ENCODE measurements around the gene XPR1. TPM values are rescaled to one million over a fixed set of nuclear protein-coding genes. Genes with fewer than 3 reads are reported as not detected.

Gene XPR1
- total RNA-seq, 4 donors from 2014 or later: 16.8 to 25.3 (median 18.8) TPM

GRCh38 chr1:180633057-180634056, 1.5 kb downstream of the XPR1 start:
- peaks cover 0 to 40% (median 14%) of the 10 kb centered on the region in 4 donors for H3K4me1 ChIP-seq
- peak overlapping the region in 2 of 4 donors; percentile 80 to 87 for H3K4me3 ChIP-seq
- TF ChIP-seq EP300 (IDR thresholded peaks at IDR 0.05) (no peak), POLR2A (IDR thresholded peaks at IDR 0.05) (no peak), CTCF (IDR thresholded peaks at IDR 0.05) (no peak)
- 45 to 47% methylated on average over 3 of the region's 3 CpGs for WGBS, 2 donors
- H3K9me3 ChIP-seq: no peaks in the 10 kb centered on the region
- H3K36me3 ChIP-seq: no peaks in the 10 kb centered on the region
- DNase-seq (ENCODE audit: low spot score in 2 of 2): no peak
- peak overlapping the region in 3 of 4 donors; percentile 89 to 94 (median 90) for H3K27ac ChIP-seq
- H3K27me3 ChIP-seq: no peaks in the 10 kb centered on the region

GRCh38 chr1:180636138-180636537, 4.3 kb downstream of the XPR1 start:
- Histone ChIP-seq H3K9me3 (no peaks in the 10 kb centered on the region), H3K36me3 (no peaks in the 10 kb centered on the region)
- no peak for DNase-seq (ENCODE audit: low spot score in 2 of 2)

GRCh38 chr1:180639871-180640270, 8.0 kb downstream of the XPR1 start:
- DNase-seq (ENCODE audit: low spot score in 2 of 2): no peak
- Histone ChIP-seq H3K27ac (no peak overlapping the region), H3K9me3 (no peaks in the 10 kb centered on the region), H3K27me3 (no peaks in the 10 kb centered on the region), H3K4me3 (no peak overlapping the region), H3K36me3 (no peaks in the 10 kb centered on the region), H3K4me1 (peaks cover 0 to 7% (median 2%) of the 10 kb centered on the region in 4 donors)
- TF ChIP-seq CTCF (IDR thresholded peaks at IDR 0.05) (no peak), EP300 (IDR thresholded peaks at IDR 0.05) (no peak), POLR2A (IDR thresholded peaks at IDR 0.05) (no peak)

More at GRCh38 chr1:180636138-180636537, 4.3 kb downstream of the XPR1 start:
- Histone ChIP-seq H3K4me1 (peaks cover 0 to 28% (median 10%) of the 10 kb centered on the region in 4 donors), H3K27me3 (no peaks in the 10 kb centered on the region), H3K27ac (no peak overlapping the region), H3K4me3 (no peak overlapping the region)
- TF ChIP-seq EP300 (IDR thresholded peaks at IDR 0.05) (no peak), POLR2A (IDR thresholded peaks at IDR 0.05) (no peak), CTCF (IDR thresholded peaks at IDR 0.05) (no peak)
- WGBS, 2 donors: 78 to 80% methylated on average over 5 of the region's 5 CpGs

GRCh38 chr1:180640531-180640949, 8.7 kb downstream of the XPR1 start:
- Histone ChIP-seq H3K27ac (no peak overlapping the region), H3K9me3 (no peaks in the 10 kb centered on the region), H3K27me3 (no peaks in the 10 kb centered on the region), H3K36me3 (no peaks in the 10 kb centered on the region), H3K4me3 (no peak overlapping the region), H3K4me1 (peaks cover 0 to 7% (median 2%) of the 10 kb centered on the region in 4 donors)
- 97 to 99% methylated on average over 3 of the region's 3 CpGs for WGBS, 2 donors
- TF ChIP-seq POLR2A (IDR thresholded peaks at IDR 0.05) (no peak), CTCF (IDR thresholded peaks at IDR 0.05) (no peak), EP300 (IDR thresholded peaks at IDR 0.05) (no peak)
- no peak for DNase-seq (ENCODE audit: low spot score in 2 of 2)

GRCh38 chr1:180641662-180642061, 9.8 kb downstream of the XPR1 start:
- Histone ChIP-seq H3K27ac (no peak overlapping the region), H3K4me3 (no peak overlapping the region), H3K36me3 (no peaks in the 10 kb centered on the region), H3K9me3 (no peaks in the 10 kb centered on the region), H3K4me1 (peaks cover 0 to 7% (median 2%) of the 10 kb centered on the region in 4 donors), H3K27me3 (no peaks in the 10 kb centered on the region)
- DNase-seq (ENCODE audit: low spot score in 2 of 2): no peak
- TF ChIP-seq EP300 (IDR thresholded peaks at IDR 0.05): no peak
- no peak for TF ChIP-seq POLR2A (IDR thresholded peaks at IDR 0.05)
- no peak for TF ChIP-seq CTCF (IDR thresholded peaks at IDR 0.05)
